OCI-LY1 (cell line): Measurements from ENCODE around the gene LRRIQ3.

Source experiments
- H2AFZ ChIP-seq: fragments of 200-600 bp; sonication (generic), shearing (Covaris generic); 2 replicates; pipeline ENCODE4 v1.6.0; 2014; ENCODE audit warnings: antibody characterized with exemption, mild to moderate bottlenecking, low read length
- H3F3A ChIP-seq: fragments of 200-600 bp; sonication (generic), shearing (Covaris generic); 2 replicates; pipeline ENCODE4 v1.6.0; 2014; ENCODE audit warnings: mild to moderate bottlenecking, antibody characterized with exemption, low read length, moderate library complexity; ENCODE audit not compliant: insufficient read depth
- H3K27ac ChIP-seq: fragments of 200-600 bp; sonication (generic); 2 replicates; pipeline ENCODE4 v1.5.1; 2014; ENCODE audit warnings: low read length, mixed run types, mild to moderate bottlenecking, low read depth; ENCODE audit not compliant: poor library complexity, severe bottlenecking
- H3K27me3 ChIP-seq: fragments of 200-600 bp; sonication (generic); 2 replicates; pipeline ENCODE4 v1.6.0; 2014; ENCODE audit warnings: antibody characterized with exemption, mild to moderate bottlenecking, low read length, moderate library complexity; ENCODE audit not compliant: insufficient read depth
- H3K36me3 ChIP-seq: fragments of 200-600 bp; sonication (generic); 2 replicates; pipeline ENCODE4 v1.6.1; 2014; ENCODE audit warnings: mild to moderate bottlenecking, antibody characterized with exemption, low read length, moderate library complexity, mixed read lengths; ENCODE audit not compliant: insufficient read depth
- H3K4me1 ChIP-seq: fragments of 200-600 bp; sonication (generic); 2 replicates; pipeline ENCODE4 v1.5.1; 2014; ENCODE audit warnings: mild to moderate bottlenecking, low read length, moderate library complexity; ENCODE audit not compliant: insufficient read depth, severe bottlenecking
- H3K4me2 ChIP-seq: fragments of 200-600 bp; sonication (generic), shearing (Covaris generic); 2 replicates; pipeline ENCODE4 v1.6.1; 2014; ENCODE audit warnings: low read length
- H3K4me3 ChIP-seq: fragments of 200-600 bp; sonication (generic); 2 replicates; pipeline ENCODE4 v1.5.1; 2014; ENCODE audit warnings: low read length, low read depth, mild to moderate bottlenecking, mixed read lengths; ENCODE audit not compliant: poor library complexity, severe bottlenecking
- H3K79me2 ChIP-seq: fragments of 200-600 bp; shearing (Covaris generic); 2 replicates; pipeline ENCODE4 v1.6.1; 2016; ENCODE audit warnings: mixed run types, low read length, mixed read lengths; ENCODE audit not compliant: insufficient read depth
- H3K9ac ChIP-seq: fragments of 200-600 bp; sonication (generic), shearing (Covaris generic); 2 replicates; pipeline ENCODE4 v1.6.1; 2014; ENCODE audit warnings: mild to moderate bottlenecking, low read length, mixed read lengths
- H3K9me2 ChIP-seq: fragments of 200-600 bp; sonication (generic), shearing (Covaris generic); 2 replicates; pipeline ENCODE4 v1.6.1; 2014; ENCODE audit warnings: low read depth, mild to moderate bottlenecking, low read length, mixed read lengths
- H3K9me3 ChIP-seq: fragments of 200-600 bp; shearing (Covaris generic); 2 replicates; pipeline ENCODE4 v1.6.1; 2014; ENCODE audit warnings: low read length, mixed read lengths
- H4K20me1 ChIP-seq: fragments of 200-600 bp; sonication (generic), shearing (Covaris generic); 2 replicates; pipeline ENCODE4 v1.6.0; 2016; ENCODE audit warnings: mild to moderate bottlenecking, low read length; ENCODE audit not compliant: insufficient read depth
- EZH2 ChIP-seq: fragments of 200-600 bp; sonication (generic), shearing (Covaris generic); IDR thresholded peaks from 2 replicates; pipeline ENCODE4 v1.8.0; 2017; ENCODE audit warnings: borderline replicate concordance, mixed run types, mild to moderate bottlenecking, antibody characterized with exemption, low read length, moderate library complexity, mixed read lengths
- TF ChIP-seq, protein P1 (sequence below): fragments of 200-600 bp; sonication (generic), shearing (Covaris generic); IDR thresholded peaks from 2 replicates; pipeline ENCODE4 v1.5.1; 2017; ENCODE audit warnings: mild to moderate bottlenecking, antibody characterized with exemption, low read length, moderate library complexity, mixed read lengths

Gene LRRIQ3

GRCh38 chr1:73998348-73998959, 199.5 kb downstream of the LRRIQ3 start:
- H3K79me2 ChIP-seq, result no peaks in the 10 kb centered on the region
- H3K9ac ChIP-seq, result no peak overlapping the region
- H3K9me3 ChIP-seq, result no peaks in the 10 kb centered on the region
- H3K4me3 ChIP-seq, result no peak overlapping the region
- H3K27me3 ChIP-seq, result no peaks in the 10 kb centered on the region
- no peak overlapping the region for H3K4me2 ChIP-seq
- no peak for TF ChIP-seq EZH2
- TF ChIP-seq, protein P1, sequence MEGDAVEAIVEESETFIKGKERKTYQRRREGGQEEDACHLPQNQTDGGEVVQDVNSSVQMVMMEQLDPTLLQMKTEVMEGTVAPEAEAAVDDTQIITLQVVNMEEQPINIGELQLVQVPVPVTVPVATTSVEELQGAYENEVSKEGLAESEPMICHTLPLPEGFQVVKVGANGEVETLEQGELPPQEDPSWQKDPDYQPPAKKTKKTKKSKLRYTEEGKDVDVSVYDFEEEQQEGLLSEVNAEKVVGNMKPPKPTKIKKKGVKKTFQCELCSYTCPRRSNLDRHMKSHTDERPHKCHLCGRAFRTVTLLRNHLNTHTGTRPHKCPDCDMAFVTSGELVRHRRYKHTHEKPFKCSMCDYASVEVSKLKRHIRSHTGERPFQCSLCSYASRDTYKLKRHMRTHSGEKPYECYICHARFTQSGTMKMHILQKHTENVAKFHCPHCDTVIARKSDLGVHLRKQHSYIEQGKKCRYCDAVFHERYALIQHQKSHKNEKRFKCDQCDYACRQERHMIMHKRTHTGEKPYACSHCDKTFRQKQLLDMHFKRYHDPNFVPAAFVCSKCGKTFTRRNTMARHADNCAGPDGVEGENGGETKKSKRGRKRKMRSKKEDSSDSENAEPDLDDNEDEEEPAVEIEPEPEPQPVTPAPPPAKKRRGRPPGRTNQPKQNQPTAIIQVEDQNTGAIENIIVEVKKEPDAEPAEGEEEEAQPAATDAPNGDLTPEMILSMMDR, result peak; percentile 46
- H3K36me3 ChIP-seq, result no peaks in the 10 kb centered on the region
- no peaks in the 10 kb centered on the region for H3K9me2 ChIP-seq
- H3F3A ChIP-seq, result no peaks in the 10 kb centered on the region
- H3K27ac ChIP-seq, result no peak overlapping the region
- no peak overlapping the region for H2AFZ ChIP-seq
- no peaks in the 10 kb centered on the region for H4K20me1 ChIP-seq
- no peaks in the 10 kb centered on the region for H3K4me1 ChIP-seq

DNA sequence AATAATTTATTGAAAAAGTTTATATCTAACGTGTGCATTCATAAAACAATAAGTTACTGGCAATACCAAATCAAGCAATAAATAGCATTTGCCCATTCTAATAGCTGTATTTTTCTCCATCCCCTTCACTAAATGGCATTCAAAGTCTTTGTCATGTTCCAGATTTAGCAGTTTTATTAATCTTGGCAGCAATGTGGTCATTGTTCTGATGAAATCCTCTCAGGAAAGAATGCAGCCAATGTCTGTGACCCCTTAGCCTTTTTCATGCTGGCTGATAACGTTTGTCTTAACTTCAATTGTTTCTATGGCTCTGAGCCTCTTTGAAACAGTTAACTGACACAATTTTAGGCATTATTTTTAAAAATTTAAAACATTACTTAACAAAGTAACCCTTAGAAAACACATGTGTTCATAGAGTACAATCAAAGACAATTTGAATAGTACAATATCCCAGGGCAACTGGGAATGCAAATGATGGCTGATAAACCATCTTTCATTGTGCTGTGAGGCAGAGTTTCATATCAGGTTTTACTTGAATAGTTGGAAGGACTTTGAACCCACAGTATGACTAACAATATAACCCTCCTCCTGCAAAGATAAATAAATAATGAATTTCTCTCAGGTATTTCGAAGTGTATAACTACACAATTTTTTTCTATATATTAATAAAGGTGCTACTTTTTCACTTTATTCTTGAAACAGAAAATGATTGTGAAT, 217.5 kb downstream of the LRRIQ3 start:
- Histone ChIP-seq H3F3A (no peaks in the 10 kb centered on the region), H3K9ac (no peak overlapping the region), H3K27me3 (no peaks in the 10 kb centered on the region), H3K9me3 (no peaks in the 10 kb centered on the region), H3K27ac (no peak overlapping the region), H3K9me2 (no peaks in the 10 kb centered on the region), H3K79me2 (no peaks in the 10 kb centered on the region), H2AFZ (no peak overlapping the region), H3K4me2 (no peak overlapping the region), H3K36me3 (no peaks in the 10 kb centered on the region), H4K20me1 (no peaks in the 10 kb centered on the region), H3K4me1 (no peaks in the 10 kb centered on the region), H3K4me3 (no peak overlapping the region)
- TF ChIP-seq, protein P1, result no peak
- TF ChIP-seq EZH2, result no peak

DNA sequence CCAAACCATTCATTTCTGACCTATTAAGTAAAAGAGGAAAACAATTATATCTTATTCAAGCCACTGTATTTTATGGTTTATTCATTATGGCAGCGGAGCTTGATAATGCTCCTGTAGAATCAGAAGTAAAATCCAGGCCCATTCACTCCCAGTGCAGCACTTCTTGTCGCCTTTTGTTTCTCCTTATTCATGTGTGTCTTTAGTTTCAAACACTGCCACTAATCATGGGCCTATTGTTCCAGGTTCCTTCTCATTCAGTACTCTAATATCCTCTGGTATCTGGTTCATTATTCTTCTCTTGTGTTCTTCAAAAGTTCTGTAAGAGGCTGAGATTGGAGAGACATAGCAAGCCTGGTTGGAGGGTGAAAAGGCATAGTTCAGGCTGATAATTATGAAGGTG, 218.3 kb downstream of the LRRIQ3 start:
- no peak overlapping the region for H2AFZ ChIP-seq
- no peak overlapping the region for H3K9ac ChIP-seq
- H3K4me3 ChIP-seq, result no peak overlapping the region
- no peaks in the 10 kb centered on the region for H3K9me3 ChIP-seq
- H3K36me3 ChIP-seq, result no peaks in the 10 kb centered on the region
- H3F3A ChIP-seq, result no peaks in the 10 kb centered on the region
- no peaks in the 10 kb centered on the region for H3K9me2 ChIP-seq
- TF ChIP-seq, protein P1, result no peak
- TF ChIP-seq EZH2, result no peak
- H3K27ac ChIP-seq, result no peak overlapping the region
- no peaks in the 10 kb centered on the region for H4K20me1 ChIP-seq
- H3K4me2 ChIP-seq, result no peak overlapping the region
- no peaks in the 10 kb centered on the region for H3K79me2 ChIP-seq
- H3K4me1 ChIP-seq, result no peaks in the 10 kb centered on the region
- no peaks in the 10 kb centered on the region for H3K27me3 ChIP-seq
